Vagina (tissue), 2 donors: ENCODE measurements around the gene POR.

Source experiments
- CTCF ChIP-seq, 3 experiments: fragments of 450-650 bp in 2 of 3; fragments of 200-600 bp in 1 of 3; sonication (generic) in 1 of 3; IDR thresholded peaks; one replicate each; pipeline ENCODE4 v1.5.1; 2017 to 2019; ENCODE audit warnings: antibody characterized with exemption in 3 of 3, mild to moderate bottlenecking in 2 of 3, moderate library complexity in 2 of 3
- POLR2A ChIP-seq, 2 donors: fragments of 450-650 bp; IDR thresholded peaks; one replicate each; pipeline ENCODE4 v1.6.1; 2017; ENCODE audit warnings: antibody characterized with exemption in 2 of 2, mild to moderate bottlenecking in 2 of 2, moderate library complexity in 2 of 2
- POLR2AphosphoS5 ChIP-seq, 2 donors: sonication (generic); formaldehyde crosslinking; IDR thresholded peaks; one replicate each; pipeline ENCODE4 v1.9.0; 2017; ENCODE audit warnings: antibody characterized with exemption in 2 of 2, mild to moderate bottlenecking in 2 of 2, low read depth in 1 of 2; ENCODE audit not compliant: insufficient read depth in 1 of 2

- TF ChIP-seq POLR2A (IDR thresholded peaks at IDR 0.05) (peak in 1 of 2 donors; percentile 10), CTCF (IDR thresholded peaks at IDR 0.05) (no peak), POLR2AphosphoS5 (IDR thresholded peaks at IDR 0.05; ENCODE audit: insufficient read depth in 1 of 2, low read depth in 1 of 2) (peak; percentile 33 to 36)
Observed at GRCh38 chr7:75951506-75951905, 36.6 kb downstream of the POR start.
